Measurements from ENCODE around the gene CUEDC2. TPM values are rescaled to one million over a fixed set of nuclear protein-coding genes. Genes with fewer than 3 reads are reported as not detected.

CUEDC2 gene
- total RNA-seq, 4 donors from 2014 or later: 26.2 to 51.6 (median 35.6) TPM

- no peaks in the 10 kb centered on the region for H3K9me3 ChIP-seq
- intact Hi-C loops (cut with DNase I; ENCODE audit: low total_unique reads): no loop called here
- TF ChIP-seq POLR2A (IDR thresholded peaks at IDR 0.05) (no peak), CTCF (IDR thresholded peaks at IDR 0.05) (no peak)
These were observed 34.9 kb upstream of the CUEDC2 start for GRCh38 chr10:102467318-102467717.

GRCh38 chr10:102465466-102465865 lies 33.1 kb upstream of the CUEDC2 start:
- no peak overlapping the region for H3K27ac ChIP-seq
- intact Hi-C loops (cut with DNase I; ENCODE audit: low total_unique reads): no loop called here
- H3K9me3 ChIP-seq: no peaks in the 10 kb centered on the region
- peaks cover 0 to 4% of the 10 kb centered on the region in 2 donors for H3K4me1 ChIP-seq
- DNase-seq: no peak
- H3K27me3 ChIP-seq: no peaks in the 10 kb centered on the region
- TF ChIP-seq POLR2A (IDR thresholded peaks at IDR 0.05) (no peak), CTCF (IDR thresholded peaks at IDR 0.05) (no peak)
- H3K36me3 ChIP-seq: no peaks in the 10 kb centered on the region
- H3K4me3 ChIP-seq: no peak overlapping the region

More at GRCh38 chr10:102467318-102467717, 34.9 kb upstream of the CUEDC2 start:
- H3K27ac ChIP-seq: no peak overlapping the region
- no peak overlapping the region for H3K4me3 ChIP-seq
- H3K4me1 ChIP-seq: no peaks in the 10 kb centered on the region
- no peaks in the 10 kb centered on the region for H3K27me3 ChIP-seq
- H3K36me3 ChIP-seq: no peaks in the 10 kb centered on the region
- no peak for DNase-seq

GRCh38 chr10:102463983-102464382 lies 31.6 kb upstream of the CUEDC2 start:
- Histone ChIP-seq H3K27ac (no peak overlapping the region), H3K27me3 (no peaks in the 10 kb centered on the region), H3K36me3 (no peaks in the 10 kb centered on the region), H3K9me3 (no peaks in the 10 kb centered on the region), H3K4me1 (peaks cover 0 to 4% of the 10 kb centered on the region in 2 donors), H3K4me3 (no peak overlapping the region)
- DNase-seq: no peak
- intact Hi-C loops (cut with DNase I; ENCODE audit: low total_unique reads): no loop called here
- TF ChIP-seq CTCF (IDR thresholded peaks at IDR 0.05): no peak
- TF ChIP-seq POLR2A (IDR thresholded peaks at IDR 0.05): no peak

- Histone ChIP-seq H3K27me3 (no peaks in the 10 kb centered on the region), H3K27ac (no peak overlapping the region), H3K9me3 (no peaks in the 10 kb centered on the region), H3K36me3 (no peaks in the 10 kb centered on the region), H3K4me1 (peaks cover 0 to 4% of the 10 kb centered on the region in 2 donors), H3K4me3 (no peak overlapping the region)
- intact Hi-C loops (cut with DNase I; ENCODE audit: low total_unique reads): no loop called here
- TF ChIP-seq CTCF (IDR thresholded peaks at IDR 0.05): no peak
- TF ChIP-seq POLR2A (IDR thresholded peaks at IDR 0.05): no peak
- DNase-seq: no peak
These were observed 30.2 kb upstream of the CUEDC2 start for GRCh38 chr10:102462512-102463054.

GRCh38 chr10:102461187-102462054 lies 29.0 kb upstream of the CUEDC2 start:
- Histone ChIP-seq H3K27ac (peak overlapping the region; percentile 9 to 55), H3K4me3 (peak overlapping the region; percentile 51 to 52), H3K4me1 (peaks cover 0 to 4% of the 10 kb centered on the region in 2 donors), H3K36me3 (no peaks in the 10 kb centered on the region), H3K27me3 (no peaks in the 10 kb centered on the region), H3K9me3 (no peaks in the 10 kb centered on the region)
- TF ChIP-seq CTCF (IDR thresholded peaks at IDR 0.05) (peak in 1 of 4 experiments; percentile 16), POLR2A (IDR thresholded peaks at IDR 0.05) (peak in 1 of 2 donors; percentile 42)
- DNase-seq: peak; percentile 85 to 91
- intact Hi-C loops (cut with DNase I; ENCODE audit: low total_unique reads): no loop called here
